H1 (cell line): ENCODE data around the gene RIMS3. TPM values are rescaled to one million over a fixed set of nuclear protein-coding genes. Genes with fewer than 3 reads are reported as not detected.

ENCODE experiments used
- ASH2L ChIP-seq: fragments of 200-600, 300-600 bp; sonication (generic); IDR thresholded peaks from one replicate; pipeline ENCODE4 v1.7.1; 2017; ENCODE audit warnings: low read length
- CHD7 ChIP-seq: fragments of 300-600 bp; sonication (generic); IDR thresholded peaks from 2 replicates; pipeline ENCODE4 v1.7.1; 2012; ENCODE audit warnings: low read length, moderate library complexity, mild to moderate bottlenecking, inconsistent platforms; ENCODE audit not compliant: insufficient replicate concordance
- EP300 ChIP-seq, 2 experiments: IDR thresholded peaks; 1 replicate in 1 of 2; 2 replicates in 1 of 2; pipeline ENCODE4 v1.6.1; 2011 to 2012; ENCODE audit warnings: low read depth in 2 of 2, low read length in 2 of 2, mild to moderate bottlenecking in 2 of 2, borderline replicate concordance in 1 of 2, inconsistent platforms in 1 of 2, moderate library complexity in 1 of 2
- GABPA ChIP-seq: IDR thresholded peaks from 2 replicates; pipeline ENCODE4 v1.6.1; 2011; ENCODE audit warnings: mild to moderate bottlenecking, low read length, moderate library complexity, borderline replicate concordance; ENCODE audit not compliant: insufficient read depth
- JUN ChIP-seq: IDR thresholded peaks from 2 replicates; pipeline ENCODE4 v1.6.1; 2011; ENCODE audit warnings: low read depth, mild to moderate bottlenecking, improper control_type of control experiment, low read length
- RAD21 ChIP-seq, 2 experiments: IDR thresholded peaks in 1 of 2; conservative IDR thresholded peaks in 1 of 2; 2 replicates each; pipeline ENCODE4 v1.6.1; 2011; ENCODE audit warnings: low read depth in 2 of 2, low read length in 2 of 2, improper control_type of control experiment in 1 of 2, inconsistent platforms in 1 of 2, mild to moderate bottlenecking in 1 of 2, moderate library complexity in 1 of 2
- RNF2 ChIP-seq: fragments of 200-900, 300-1000 bp; sonication (generic); IDR thresholded peaks from 2 replicates; pipeline ENCODE4 v1.7.1; 2016; ENCODE audit warnings: borderline replicate concordance, low read depth, mild to moderate bottlenecking, antibody characterized with exemption, low read length; ENCODE audit not compliant: poor library complexity, severe bottlenecking; ENCODE audit errors: missing control alignments
- SIN3A ChIP-seq, 2 experiments: IDR thresholded peaks in 1 of 2; conservative IDR thresholded peaks in 1 of 2; 2 replicates each; pipeline ENCODE4 v1.6.1; 2011 to 2012; ENCODE audit warnings: low read length in 2 of 2, improper control_type of control experiment in 1 of 2, low read depth in 1 of 2, mild to moderate bottlenecking in 1 of 2
- SIRT6 ChIP-seq: IDR thresholded peaks from one replicate; pipeline ENCODE4 v1.7.1; 2012; ENCODE audit warnings: low read length, inconsistent platforms
- SP2 ChIP-seq: IDR thresholded peaks from 2 replicates; pipeline ENCODE4 v1.6.1; 2012; ENCODE audit warnings: mild to moderate bottlenecking, low read length, inconsistent platforms
- TCF12 ChIP-seq: IDR thresholded peaks from 2 replicates; pipeline ENCODE4 v1.6.1; 2011; ENCODE audit warnings: low read depth, mild to moderate bottlenecking, low read length
- polyA plus RNA-seq, 7 experiments: library from polyadenylated mRNA; depleted of rRNA in 3 of 7; stranded (reverse) in 5 of 7; unstranded in 2 of 7; fragments of >200 nt in 5 of 7; fragments of 200-250 nt in 2 of 7; gene quantifications; 1 replicate in 5 of 7; 2 replicates in 1 of 7; 4 replicates in 1 of 7; pipeline versions ENCODE4 v1.2.1 to v1.2.3, GENCODE V29; 2011 to 2013; ENCODE audit warnings: missing spikeins in 2 of 7, mixed read lengths in 2 of 7
- total RNA-seq: library from RNA; stranded (reverse); fragmentation: NEBNext Ultra II Directional; extraction: Animal tissue kit (Norgen Biotek cat#: 25700); gene quantifications from 2 replicates; pipeline ENCODE4 v1.2.1, GENCODE V29; 2021

The RIMS3 gene
- total and polyA plus RNA-seq, 2 of the 8 experiments (the other 6 are each of a cell fraction or from before 2014, with no cell fraction given) = 13.3 to 20.6 TPM

DNA sequence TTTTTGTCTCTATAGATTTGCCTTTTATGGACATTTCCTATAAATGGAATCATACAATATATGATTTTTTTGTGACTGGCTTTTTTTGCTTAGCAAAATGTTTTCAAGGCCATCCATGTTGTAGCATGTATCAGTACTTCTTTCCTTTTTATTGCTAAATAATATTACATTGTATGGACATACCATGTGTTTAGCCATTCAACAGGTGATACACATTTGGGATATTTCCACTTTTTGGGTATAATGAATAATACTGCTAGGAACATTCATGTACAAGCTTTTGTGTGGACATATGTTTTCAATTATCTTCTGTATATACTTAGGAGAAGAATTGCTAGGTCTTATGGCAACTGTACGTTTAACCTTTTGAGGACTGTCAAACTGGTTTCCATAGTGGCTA, 47.4 kb downstream of the RIMS3 start (continued):
- TF ChIP-seq CHD7 (no peak), SIN3A (conservative IDR thresholded peaks at IDR 0.05 in 1 of 2, IDR thresholded peaks at IDR 0.05 in 1 of 2; ENCODE audit: low read depth in 1 of 2, low read length in 2 of 2) (no peak), TCF12 (no peak), RNF2 (no peak), SIRT6 (no peak), ASH2L (no peak), RAD21 (IDR thresholded peaks at IDR 0.05 in 1 of 2, conservative IDR thresholded peaks at IDR 0.05 in 1 of 2; ENCODE audit: low read depth in 2 of 2, low read length in 2 of 2) (no peak), EP300 (IDR thresholded peaks at IDR 0.05; ENCODE audit: borderline replicate concordance in 1 of 2, low read depth in 2 of 2, low read length in 2 of 2) (no peak), SP2 (no peak), JUN (no peak), GABPA (no peak)
